Stimulated activated CD4-positive, alpha-beta T cell treated with anti-CD3 and anti-CD28 coated beads, Interleukin-1b, Interleukin-23, amount 100 ng/mL, for 1 hour (primary cell): ENCODE data around the gene RNF43.

Experiments used
- DNase-seq, 2 donors: peaks; one replicate each; pipeline ENCODE4 v3.0.0-alpha.2; 2020; ENCODE audit warnings: low read depth in 2 of 2

RNF43 gene

DNA sequence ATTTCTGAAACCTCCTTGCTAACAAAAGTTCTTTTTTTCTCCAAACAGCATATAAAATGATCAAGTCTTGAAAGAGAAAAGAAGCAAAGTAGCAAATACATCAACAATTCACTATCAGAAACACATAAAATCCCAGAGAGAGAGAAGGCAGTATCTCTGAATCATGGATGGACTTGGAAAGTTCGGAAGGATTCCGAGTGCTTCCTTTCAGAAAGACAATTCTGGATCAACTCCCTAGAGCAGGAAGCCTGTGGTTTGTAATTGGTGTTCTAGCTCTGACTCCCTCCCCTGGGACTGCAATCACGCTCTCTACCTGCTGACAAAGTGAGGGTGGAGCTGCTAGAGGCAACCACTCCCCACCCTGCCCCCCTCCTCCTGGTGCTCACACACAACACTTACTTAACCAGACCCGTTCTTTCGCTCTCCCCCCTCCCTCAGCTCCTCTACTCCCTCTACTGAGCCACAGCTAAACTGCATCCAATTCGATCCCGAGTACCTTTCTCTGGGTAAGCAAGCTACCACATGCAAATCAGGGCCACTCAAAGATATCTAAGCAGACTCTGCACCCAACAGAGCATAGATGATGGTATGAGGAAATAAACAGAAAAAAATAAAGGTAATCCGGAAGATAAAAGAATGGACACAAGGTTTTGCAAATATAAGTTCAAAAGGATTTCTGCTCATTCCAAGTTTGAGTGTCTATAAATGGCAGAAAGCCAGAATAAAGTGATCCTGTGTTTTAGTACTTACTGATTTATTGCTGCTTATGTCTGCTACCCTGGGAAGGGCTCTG is at the start of gene RNF43:
Gene RNF43 (minus strand): TSS at position 235 of the 793 bp plus-strand sequence. CDS start 1,957 bp downstream, outside the sequence.
- peak; percentile 71 to 76 for DNase-seq

DNA sequence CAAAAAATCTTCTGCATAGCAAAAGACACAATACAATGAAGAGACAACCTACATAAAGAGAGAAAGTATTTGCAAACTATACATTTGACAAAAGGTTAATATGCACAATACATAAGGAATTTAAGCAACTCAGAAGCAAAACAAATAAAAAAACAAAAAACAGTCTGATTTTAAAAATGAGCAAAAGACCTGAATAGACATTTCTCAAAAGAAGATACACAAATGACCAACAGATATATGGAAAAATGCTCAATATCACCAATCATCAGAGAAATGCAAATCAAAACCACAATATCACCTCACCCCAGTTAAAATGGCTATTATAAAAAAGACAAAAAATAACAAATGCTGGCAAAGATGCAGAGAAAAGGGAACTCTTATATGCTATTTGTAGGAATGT is 38.2 kb upstream of the RNF43 start:
- DNase-seq = no peak

DNA sequence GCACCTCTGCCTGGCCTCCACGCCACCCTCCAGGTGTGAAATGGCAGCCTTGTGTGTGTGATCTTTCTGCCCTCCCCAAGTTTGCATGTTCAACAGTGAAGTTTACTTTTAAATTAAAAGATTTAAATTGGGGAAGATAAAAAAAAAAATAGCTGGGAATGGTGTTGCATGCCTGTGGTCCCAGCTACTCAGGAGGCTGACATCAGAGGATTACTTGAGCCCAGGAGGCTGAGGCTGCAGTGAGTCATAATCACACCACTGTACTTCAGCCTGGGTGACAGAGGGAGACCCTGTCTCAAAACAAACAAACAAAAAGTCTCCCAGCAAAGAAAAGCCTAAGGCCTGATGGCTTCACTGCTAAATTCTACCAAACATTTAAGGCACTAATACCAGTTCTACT is 35.4 kb upstream of the RNF43 start:
- DNase-seq = no peak

DNA sequence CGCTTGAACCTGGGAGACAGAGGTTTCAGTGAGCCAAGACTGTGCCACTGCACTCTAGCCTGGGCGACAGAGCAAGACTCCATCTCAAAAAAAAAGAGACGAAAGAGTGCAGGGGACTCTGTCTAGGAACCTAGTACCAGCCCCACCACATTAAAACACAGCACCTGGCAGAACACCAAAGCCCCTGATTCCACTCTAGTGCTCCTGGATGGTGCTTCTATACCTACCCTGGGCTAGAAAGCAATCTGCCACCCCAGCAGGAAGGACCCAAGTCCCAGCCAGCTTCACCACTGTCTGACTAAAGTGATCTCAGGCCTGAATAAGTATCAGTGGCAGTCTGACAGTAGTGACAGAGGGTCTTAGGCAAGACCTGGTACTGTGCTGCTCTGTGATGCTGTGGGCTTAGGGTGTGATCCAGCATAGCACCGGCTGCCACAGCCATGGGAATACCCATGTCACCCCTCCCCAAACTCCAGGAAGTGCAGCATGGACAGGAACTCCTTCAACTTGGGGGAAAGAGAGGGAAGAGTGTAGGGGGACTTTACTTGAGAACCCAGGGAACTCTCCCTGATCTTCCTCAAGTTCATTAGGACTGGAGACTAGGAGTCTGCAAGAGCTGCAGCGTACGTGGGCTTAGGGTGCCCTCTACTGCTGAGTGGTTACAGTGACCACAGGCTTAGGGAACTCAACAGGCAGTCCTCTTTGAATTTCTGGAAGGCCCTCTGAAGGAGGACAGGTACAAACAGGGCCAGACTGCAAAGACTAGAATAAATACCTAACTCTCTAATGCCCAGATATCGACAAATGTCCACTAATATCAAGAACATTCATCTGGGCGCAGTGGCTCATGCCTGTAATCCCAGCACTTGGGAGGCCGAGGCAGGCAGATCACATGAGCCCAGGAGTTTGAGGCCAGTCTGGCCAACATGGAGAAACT is 30.0 kb upstream of the RNF43 start:
- peak; percentile 7 to 18 for DNase-seq

DNA sequence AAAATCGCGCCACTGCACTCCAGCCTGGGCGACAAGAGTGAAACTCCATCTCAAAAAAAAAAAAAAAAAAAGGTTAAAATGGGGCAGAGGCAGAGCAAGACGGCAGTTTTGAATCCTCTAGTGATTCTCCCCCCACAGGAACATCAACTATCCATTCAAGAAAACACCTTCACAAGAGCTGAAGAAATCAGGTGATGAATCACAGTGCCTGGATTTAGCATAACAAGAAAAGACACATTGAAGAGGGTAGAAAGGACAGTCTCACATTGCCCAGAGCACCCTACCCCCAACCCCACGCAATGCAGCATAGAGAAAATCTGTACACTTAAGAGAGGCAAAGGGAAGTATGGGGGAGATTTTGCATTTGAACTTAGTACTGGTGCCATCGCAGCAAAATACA is 28.8 kb upstream of the RNF43 start:
- DNase-seq = no peak

DNA sequence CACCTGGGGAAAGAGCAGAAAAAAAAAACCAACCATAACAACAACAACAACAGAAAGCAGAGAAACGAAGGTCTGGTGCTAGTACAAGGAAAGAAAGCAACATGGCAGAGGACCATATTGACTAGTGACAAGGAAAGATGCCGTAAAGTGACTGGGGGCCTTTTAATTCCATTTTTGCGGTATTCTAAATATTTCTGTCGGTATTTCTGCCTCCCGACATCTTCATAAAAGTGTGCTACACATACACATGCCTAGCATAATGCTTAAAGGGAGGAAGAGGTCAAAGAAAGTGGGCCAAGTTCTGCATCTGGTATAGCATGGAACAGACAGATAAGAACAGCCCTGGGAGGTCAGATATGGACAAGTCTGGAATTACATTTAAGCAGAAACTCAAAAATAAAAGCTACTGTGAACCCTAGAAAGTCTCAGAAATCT is 19.5 kb upstream of the RNF43 start:
- no peak for DNase-seq

DNA sequence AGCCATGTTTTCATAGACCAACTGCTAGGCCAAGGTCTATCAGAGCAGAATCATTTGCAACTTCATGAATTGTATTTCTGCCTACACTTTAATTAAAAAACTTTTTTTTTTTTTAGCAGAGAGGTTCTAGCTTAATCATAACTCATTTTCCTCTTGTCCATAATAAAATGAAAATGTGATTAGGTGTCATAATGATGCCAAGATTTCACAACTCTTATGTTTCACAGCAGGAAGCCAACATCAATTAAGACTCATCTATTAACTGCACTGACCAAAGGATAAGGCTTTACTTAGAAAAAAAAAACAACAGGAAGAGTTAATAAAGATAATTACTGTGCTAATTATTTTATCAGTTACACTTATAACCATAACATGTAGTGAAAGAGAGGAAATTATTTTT is 18.9 kb upstream of the RNF43 start:
- no peak for DNase-seq

DNA sequence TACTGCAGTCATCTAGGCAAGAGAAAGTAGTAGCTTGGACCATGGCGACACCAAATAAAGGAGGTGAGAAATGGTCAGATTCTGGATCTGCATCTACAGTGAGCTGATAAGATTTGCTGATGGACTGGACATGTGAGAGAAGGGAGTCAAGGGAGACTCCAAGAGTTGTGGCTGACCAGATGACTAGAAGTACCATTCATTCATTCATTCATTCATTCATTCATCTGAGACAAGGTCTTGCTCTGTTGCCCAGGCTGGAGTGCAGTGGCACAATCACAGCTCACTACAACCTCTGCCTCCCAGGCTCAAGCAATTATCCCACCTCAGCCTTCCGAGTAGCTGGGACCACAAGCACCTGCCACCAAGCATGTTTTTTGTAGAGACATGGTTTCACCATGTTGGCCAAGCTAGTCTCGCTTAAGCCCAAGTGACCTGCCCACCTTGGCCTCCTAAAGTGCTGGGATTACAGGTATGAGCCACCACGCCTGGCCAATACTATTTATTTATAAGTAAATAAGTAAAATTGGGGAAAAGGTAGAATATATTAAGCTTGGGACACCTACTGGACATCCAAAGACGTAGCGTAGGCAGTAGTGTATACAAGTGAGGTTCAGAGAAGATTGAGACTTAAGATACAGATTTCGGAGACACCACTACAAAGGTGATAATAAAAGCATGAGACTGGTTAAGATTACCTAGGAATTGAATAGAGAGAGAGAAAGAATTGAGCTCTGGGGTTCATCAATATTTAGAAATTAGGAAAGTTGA is 15.7 kb upstream of the RNF43 start:
- DNase-seq = no peak

DNA sequence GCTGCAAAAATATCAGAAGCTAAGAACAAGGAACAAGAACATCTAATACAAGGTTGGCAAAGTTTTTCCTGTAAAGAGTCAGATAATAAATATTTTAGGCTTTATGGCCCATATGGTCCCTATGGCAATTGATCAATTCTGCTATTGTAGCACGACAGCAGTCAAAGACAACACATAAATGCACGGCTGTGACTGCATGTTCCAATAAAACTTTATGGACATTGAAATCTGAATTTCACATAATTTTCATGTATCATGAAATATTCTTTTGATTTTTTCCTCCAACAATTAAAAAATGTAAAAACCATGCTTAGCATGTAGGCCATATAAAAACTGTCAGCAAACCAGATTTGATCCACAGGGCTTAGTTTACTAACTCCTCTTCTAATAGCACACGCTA is 10.5 kb upstream of the RNF43 start:
- no peak for DNase-seq

DNA sequence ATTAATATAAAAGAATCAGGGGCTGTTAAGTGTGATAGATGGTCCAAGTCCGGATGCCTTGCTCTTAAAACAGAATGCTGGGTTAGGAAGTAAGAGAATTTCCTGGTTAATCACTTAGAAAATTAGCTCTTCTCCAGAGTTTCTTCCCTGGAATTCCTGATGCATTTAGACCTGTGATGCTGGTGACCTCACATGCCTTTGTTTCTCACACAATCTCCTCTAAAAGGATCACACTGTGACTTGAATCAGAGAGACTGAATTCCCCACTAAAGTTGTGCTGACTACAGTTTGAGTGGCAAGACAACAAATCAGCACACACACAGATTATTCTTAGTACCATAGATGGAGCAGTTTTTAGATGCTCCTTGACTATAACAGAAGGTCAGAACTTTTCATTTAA is 4.4 kb upstream of the RNF43 start:
- DNase-seq = no peak

DNA sequence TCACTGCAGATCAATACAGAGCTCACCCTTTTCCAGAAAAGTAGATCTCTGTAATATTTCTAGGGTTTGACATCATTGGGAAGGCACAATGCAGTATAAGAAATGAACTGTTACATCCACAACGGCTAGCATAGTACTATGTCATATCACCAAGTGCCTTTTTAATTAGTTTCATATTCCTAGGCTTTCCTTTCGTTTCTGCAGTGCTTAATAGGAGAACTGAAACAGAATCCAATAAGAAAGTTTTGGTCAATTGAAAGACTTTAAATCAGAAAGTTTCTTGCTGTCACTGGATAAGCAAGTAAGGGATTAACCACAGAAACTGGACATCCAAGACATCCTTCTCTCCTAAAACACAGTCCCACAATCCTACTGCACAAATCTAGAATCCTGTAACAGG is 3.5 kb upstream of the RNF43 start:
- no peak for DNase-seq

DNA sequence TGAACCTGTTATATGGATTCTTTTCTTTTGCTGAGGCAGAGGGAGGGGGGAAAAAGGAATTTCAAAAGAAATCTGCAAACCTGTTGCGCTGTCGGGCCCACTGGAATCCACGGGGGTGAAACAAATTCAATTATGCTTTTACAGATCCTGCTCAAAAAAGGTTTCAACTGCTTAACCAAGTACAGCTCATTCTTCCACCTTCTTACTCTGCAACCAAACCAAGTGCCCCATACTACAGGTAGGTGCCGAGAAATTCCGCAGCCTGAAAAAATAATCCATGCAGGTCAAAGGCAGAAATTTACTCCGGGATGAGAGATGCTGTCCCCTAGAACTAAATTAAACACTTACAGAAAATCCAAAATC is 416 bp downstream of the RNF43 start:
- DNase-seq = no peak

DNA sequence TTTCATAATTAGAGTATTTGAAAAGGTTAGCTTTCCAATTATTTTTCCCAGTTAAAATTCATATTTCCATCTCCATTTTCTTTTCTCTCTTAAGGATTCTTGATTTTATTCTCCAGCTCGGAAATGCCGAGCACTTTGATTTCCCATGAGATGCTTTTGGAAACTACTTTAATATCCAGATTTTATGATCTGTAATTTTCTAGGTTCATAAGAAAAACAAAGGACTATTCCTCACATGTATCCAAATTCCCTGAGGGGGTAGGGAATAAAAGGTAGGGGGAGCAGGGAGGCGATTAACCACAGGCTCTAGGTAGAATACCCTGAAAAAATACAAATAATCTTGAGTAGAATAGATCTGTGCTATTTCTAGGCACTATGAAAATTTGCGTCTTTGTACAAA is 938 bp downstream of the RNF43 start:
- no peak for DNase-seq

DNA sequence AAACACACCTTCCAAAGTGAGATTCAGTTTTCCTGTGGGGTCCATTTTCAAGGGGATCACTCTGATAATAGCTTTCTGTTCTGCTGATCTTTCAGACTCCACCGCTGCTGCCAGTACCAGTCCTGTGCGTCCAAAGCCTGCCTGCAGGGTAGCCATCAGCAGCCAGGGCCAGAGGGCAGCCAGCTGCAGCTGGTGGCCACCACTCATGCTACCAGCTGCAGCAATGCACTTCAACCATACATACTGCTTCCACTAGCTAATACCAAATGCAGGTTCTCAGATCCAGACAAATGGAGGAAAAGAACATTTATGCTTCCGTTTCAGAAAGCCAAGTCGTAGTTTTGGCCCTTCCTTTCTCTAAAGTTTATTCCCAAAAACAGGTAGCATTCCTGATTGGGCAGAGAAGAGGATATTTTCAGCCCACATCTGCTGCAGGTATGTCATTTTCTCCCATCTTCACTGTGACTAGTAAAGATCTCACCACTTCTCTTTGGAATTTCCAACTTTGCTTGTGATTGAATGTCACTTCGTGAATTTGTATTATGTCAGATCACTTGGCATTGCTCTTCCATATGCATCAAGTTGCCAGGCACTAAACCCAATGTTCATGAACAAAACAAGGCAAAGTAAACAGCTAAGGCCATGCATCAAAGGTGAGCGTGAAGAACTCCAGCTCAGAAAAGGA is 1.8 kb downstream of the RNF43 start:
- no peak for DNase-seq

DNA sequence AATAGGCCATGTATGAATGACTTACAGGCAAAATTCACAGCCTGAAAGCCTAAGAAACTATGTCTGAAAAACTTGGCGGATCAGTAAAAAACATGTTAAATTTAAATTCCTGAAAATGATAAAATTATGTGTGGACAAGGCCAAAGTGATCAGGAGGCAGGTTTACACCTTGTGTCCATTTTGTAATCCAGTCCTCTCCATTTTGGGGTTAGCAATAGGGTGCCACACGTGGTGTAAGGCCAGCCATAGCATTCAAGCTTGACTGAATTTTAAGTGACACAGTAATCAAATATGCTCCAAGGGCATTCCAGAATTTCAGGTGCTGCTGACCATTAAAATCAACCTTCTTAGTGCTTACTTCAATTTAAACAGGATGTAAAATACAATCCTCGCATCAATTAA is 2.7 kb downstream of the RNF43 start:
- no peak for DNase-seq

DNA sequence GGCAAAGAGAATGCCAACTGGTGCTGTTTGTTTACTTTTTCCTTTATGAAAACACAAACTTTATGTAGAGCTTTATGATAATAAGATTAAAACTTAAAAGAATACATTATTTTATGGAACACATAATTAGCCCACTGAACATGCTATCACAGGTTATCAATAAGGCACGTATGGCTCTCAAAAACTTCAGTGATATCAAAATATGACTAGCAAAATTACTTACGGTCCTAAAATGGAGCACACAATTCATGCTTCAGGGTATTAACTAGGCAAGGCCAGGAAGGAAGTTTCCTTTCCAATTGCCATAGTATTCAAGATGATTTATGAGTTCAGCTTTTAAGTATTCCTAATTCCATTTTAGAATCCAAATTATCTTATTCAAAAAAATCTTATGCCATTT is 3.6 kb downstream of the RNF43 start:
- DNase-seq = no peak

DNA sequence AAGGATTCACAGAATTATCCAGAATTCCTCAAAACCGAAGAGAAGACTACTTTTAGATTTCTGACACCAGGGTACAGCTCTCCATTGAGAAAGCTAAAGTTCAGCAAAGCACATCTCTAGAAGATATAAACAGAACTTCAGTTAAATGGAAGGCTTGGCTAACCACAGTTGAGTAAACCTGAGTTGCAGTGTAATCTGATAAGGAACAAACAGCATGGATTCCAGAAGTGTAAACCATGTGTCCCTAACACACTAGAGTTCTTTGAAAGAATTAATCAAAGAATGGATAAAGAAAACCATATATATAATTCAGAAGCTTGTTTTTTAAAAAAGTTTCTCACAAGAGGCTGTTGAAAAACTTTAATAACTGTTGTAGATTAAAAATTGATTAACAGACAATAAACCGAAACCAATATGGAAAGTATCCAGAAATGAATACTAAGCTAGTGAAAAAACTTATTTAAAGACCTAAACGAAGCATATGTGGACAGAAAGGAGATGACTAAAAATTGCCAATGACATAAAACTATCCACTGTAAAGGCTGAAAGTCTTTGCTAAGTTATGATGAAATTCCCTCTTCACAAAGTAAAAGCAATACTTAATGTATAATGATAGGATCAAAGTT is 4.3 kb downstream of the RNF43 start:
- DNase-seq = no peak

DNA sequence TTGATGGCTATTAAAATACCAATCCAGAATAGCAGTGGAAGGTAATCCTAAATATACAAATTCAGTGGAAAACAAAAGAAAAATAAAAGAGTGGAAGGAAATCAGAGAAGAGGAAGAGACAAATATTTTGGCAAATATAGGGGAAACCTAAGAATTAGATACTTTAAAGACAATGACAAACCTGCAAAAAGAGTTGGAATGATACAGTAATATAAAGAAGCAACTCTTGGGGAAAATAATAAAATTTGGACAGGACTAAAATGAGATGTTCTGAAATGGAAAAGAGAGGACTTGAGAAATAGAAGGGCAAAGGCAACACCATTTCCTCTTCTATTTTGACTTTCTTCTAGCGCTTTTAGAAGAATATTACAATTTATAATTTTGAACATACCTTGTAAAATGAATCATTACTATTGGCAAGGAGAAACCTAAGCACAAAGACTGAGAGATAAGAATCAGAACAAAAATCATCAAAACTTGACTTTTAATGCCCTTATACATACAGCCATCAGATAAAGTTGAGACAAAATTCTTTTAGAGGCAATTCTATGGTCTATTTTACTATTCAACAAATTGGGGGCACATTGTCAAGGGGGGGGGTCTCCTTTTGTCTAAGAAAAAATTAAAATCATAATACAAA is 5.2 kb downstream of the RNF43 start:
- no peak for DNase-seq

DNA sequence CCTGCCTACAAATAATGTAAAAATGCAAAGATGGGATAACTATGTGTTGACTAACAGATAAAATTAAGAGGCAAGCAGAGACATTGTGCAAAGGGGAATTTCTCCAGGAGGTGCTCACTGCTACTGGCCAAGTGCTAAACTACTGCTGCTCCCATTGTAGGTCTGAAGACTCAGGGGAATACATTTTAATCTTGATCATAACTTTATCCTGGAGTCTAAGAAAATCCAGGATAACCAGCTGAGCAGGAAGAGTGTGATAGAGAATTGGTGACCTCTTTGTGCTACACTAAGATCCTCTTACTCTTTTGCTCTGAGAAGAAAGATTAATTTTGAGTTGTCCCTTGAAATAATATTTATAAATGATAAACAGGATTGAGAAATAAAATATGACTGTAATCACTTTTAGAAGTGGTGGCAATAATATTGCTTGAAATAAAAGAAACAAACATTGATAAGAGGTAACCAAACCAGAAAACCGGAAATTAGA is 5.9 kb downstream of the RNF43 start:
- no peak for DNase-seq

DNA sequence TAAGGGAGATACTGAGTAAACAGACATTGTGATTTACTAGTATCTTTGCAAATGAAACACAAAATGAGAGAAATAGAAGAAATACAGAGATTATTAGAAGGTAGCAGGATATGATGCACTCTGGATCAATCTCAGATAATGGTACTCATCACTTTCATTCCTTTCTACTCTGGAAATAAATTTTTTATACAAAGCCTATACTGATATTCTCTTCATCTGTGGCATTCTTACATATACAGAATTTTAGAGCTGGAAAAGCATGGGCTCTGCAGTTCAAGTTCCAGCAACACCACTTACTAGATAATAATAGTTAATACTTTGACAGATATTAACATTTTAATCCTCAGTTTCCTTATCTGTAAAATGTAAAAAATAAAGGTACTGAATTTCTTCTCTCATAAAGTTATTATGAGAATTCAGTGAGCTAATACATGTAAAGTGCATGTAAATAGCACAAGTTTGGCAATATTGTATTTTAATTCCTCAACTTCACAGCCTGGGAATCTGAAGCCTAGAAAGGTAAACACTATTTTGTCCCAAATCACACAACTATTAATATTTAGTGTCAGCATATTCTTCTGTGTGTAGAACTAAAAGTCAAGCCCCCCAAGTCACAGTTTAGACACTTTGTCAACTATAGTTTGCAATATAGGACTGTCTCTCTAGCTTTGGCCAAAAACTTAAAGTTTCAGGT is 6.5 kb downstream of the RNF43 start:
- no peak for DNase-seq
